ENCODE data around the gene KIF18B.

- TF ChIP-seq CTCF (conservative IDR thresholded peaks at IDR 0.05; ENCODE audit: low read depth, low read length) (no peak), EZH2 (IDR thresholded peaks at IDR 0.05; ENCODE audit: borderline replicate concordance, low read depth, low read length, poor library complexity, severe bottlenecking) (no peak)
Measured at GRCh38 chr17:44914148-44914547, 33.4 kb downstream of the KIF18B start.

Data from A673 (cell line).